NCI-H2171 (cell line): ENCODE results near the gene MPZL1.

Experiments
- DNase-seq: peaks from one replicate; lab custom pipeline; 2025; lab: John Stamatoyannopoulos, UW

Gene MPZL1

DNA sequence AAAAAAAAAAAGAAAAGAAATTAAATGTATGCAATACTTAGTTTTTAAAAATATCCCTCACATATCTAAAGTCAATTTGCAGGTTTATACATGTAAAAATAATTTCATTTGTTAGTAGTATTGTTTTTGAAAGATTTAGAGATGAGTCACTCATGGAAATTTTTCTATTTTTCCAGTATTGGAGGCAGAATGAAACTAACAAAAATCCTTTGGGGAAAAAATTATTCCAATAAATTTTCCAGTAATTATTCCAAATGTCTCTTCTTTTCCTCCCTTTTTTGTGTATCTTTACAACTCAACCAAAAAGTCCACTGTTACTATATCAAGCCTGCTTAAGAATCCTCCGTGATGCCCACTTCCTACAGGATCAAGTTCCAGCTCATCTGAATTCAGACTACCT is 29.9 kb downstream of the MPZL1 start:
- DNase-seq: no peak

DNA sequence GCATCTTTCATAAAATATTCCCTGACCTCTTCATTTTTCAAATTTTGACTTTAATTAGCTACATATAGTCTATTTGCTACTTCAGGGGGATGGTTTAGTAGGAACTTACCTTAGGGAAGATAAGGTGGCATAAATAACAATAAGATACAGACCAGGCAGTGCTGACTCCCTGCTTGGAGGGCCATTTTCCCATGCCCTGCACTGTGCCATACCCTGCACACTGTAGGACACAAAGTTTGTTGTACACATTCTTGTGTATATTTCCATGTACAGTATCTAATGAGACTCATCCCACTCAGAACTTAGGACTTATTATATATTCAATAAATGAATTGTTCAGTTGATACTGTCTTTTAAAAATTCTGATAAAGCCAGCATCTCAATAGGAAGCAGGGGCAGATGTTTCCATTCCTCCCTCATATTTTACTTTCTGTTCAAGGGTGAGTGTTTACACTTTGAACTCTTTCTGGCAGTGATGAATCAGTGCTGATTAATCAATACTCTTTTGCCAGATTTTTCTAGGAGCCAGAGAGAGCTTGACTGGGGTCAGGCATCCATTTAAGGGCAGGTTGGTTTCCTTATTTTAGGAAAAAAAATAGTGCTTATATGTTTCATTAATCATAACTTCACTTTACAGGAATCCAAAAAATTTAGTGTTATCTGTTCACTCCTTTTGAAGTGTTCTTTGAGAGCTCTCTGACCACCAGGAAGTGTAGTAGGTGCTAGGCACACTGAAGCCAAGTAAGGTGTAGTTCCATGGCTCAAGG is 30.6 kb downstream of the MPZL1 start:
- no peak for DNase-seq

DNA sequence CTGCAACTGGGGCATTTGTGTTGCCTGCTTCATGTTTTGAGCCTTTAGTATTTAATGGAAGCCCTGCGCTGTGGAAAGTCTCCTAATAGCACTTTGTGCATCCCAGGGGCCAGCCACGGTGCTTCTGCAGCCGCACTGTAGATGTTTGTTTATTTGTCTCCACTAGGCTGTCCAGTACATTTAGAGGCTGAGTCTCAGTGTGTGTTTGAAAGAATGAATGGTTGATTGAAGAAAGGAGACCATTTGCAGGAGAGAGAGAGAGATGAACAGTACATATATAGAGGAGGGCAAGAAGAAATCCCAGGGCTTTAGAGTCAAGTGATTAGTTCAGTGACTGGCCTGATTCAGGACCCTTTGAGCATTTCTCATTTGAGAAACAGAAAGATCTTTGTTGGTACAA is 33.9 kb downstream of the MPZL1 start:
- DNase-seq: no peak

DNA sequence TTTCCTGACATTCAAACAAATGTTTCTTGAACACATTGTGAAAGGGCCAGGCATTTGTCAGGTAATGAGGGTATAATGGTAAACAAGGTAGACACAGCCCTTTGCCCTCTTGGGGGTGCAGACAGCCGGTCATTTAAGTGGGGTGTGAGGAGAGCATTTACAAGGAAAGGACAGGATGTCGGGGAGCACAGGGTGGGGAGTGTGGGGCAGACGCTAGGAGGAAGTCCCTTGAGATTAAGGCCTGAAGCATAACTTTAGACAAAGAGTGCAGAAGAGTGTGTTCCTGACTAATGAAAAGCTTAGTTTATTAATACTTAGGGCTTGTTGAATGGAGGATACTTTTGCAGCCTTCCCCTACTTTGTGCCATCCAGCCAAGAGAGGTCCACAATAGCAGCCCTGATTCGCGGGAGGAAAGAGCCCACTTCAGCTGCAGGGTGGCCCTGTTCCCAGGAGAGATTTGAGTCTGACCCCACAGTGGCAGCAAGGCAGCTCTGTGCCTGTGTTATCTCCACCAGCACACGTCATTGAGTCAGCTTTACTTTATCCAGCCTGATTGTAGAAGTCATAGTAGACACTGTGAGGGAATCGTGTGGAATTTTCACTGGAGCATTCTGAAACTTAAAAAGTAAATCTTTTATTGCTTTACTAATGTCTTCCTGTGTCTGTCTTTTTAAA is 35.1 kb downstream of the MPZL1 start:
- DNase-seq: no peak

DNA sequence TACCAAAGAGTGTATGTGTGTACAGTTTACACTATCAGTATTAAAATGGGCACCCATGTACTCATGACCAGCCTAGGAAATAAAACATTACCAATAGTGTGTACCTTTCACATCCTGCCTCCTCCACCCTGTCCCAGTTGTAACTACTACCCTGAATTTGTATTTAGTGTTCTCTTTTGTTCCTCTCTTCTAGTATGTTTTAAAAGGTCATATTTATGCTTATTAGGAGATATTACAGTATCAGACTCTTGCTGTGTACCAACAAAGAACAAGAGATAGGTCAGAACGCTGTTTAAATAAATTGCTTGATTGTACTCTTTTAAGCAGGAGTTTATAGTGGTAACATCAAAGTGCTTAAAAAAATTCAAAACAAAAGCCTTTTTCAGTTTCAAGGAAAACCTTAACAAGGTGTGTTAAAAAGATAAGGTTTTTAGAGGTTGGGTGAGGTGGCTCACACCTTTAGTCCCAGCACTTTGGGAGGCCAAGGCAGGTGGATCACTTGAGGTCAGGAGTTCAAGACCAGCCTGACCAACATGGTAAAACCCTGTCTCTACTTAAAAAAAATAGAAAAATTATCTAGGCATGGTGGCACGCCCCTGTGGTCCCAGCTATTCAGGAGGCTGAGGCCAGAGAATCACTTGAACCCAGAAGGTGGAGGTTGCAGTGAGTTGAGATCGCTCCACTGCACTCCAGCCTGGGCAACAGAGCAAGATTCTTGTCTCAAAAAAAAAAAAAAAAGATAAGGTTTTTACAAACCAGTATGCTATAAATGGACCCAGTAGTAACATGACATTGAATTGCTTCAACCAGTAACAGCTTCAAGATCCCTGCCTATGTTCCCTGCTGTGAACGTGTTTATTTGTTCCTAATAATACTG is 35.9 kb downstream of the MPZL1 start:
- DNase-seq: no peak

DNA sequence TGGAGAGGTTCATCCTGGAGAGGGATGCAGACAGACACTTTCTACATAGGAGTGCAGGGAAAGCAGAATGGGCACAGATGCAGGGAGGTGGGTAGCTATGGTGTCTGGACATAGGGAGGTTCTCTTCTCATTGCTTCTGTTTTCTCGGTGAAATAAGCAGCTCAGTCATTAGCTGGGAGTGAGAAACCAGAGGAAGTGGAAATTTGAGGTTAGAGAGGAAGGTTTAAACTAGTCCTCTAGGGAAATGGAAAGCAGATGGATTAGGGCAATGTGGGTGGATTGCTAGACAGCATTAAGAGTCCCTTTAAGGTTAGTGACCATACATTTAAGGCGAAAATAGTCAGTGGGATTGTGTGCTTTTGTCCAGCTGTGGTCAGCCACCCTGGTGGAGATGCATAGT is 39.6 kb downstream of the MPZL1 start:
- DNase-seq: no peak

DNA sequence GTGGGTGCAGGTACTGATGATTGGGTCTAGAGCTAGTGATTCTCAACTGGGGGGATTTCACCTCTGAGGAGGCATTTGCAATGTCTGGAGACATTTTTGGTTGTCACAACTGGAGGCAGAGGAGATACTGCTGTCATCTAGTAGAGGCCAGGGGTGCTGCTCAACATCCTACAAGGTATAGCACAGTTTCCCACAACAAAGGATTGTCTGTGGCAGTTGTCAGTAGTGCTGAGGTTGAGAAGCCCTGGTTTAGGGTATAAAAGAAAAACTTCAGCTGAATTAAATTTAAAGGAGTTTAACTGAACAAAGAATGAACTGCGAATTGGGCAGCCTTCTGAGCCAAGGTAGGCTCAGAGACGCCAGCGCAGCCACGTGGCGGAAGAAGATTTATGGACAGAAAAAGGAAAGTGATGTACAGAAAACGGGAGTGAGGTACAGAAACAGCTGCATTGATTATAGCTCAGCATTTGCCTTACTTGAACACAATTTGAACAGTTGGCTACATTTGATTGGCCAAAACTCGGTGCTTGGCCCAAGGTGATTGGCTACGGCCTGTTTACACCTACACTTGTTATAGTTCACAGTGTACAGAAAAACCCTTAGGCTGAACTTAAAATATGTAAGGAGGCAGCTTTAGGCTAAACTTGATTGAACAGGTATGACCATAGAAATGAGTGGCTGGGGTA is 40.4 kb downstream of the MPZL1 start:
- DNase-seq: no peak

DNA sequence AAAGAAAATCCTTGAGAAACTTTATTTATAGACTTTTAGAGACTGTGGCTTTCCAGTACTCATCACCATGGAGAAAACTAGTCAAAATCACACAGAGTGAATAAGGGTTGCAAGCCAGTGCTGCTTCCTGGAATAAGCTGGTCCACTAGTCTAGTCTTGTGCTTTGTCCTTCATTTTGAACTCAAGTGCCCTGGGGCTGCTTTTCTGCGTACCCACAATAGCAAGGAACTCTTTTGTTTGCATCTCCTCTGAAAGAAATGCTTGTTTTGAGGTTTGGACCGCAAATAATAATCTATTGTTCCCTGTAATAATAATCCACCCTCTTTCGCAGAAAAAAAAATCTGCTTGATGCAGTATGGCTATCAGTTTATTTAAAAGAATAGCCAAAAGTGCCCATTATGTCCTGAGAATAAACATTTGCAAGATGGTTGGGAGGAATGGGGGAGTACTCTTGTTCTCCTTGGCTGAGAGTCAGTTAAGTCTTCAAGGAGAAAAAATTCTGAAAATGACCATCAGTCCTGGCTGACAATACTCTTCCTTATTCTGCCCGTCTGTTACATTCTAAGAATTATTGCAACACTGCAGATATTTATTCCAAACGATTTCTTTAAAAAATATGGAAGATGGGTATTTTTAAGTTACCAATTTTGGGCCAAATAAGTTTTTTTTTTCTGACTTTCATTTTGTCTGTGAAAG is 41.9 kb downstream of the MPZL1 start:
- DNase-seq: no peak

DNA sequence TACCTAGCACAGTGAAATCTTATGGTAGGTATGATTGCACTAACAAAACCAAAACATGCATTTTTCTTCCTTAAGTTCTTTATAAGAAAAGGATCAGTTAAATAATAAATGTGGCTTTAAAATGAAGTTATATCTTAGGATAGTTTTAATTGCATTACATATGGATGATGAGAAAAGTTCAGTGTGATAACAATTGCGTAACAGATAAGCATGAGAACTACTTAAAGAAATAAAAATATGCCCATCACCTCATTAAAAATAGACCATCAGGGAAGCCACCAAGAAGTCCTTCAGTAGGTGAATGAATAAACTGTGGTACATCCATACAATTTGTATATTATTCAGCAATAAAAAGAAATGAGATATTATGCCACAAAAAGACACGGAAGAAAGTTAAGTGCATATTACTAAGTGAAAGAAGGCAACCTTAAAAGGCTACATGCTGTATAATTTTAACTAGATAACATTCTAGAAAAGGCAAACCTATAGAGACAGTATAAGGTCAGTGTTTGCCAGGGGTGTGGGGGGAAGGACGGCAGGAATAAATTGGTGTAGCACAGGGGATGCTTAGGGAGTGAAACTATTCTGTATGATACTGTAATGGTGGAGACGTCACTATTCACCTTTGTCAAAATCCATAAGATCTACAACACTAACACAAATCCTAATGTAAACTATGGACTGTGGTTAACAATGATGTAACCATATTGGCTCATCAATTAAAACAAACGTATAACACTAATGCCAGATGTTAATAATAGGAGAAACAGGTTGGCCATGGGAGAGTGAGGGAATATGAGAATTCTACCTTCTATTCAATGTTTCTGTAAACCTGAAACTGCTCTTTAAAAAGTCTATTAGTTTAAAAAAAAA is 42.9 kb downstream of the MPZL1 start:
- DNase-seq: no peak

DNA sequence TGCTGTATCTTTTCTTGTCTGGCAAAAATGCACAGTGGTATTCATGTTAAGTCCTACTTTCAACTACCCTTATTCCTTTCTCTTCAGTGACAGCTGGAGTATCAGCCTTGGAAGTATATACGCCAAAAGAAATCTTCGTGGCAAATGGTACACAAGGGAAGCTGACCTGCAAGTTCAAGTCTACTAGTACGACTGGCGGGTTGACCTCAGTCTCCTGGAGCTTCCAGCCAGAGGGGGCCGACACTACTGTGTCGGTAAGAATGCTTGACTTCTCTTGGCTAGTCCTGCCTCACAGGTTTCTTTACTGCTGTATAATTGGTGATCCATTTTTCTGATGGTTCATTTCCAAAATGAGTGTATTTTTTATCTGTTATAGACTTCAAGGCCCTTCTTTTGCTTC is 43.7 kb downstream of the MPZL1 start:
- no peak for DNase-seq

DNA sequence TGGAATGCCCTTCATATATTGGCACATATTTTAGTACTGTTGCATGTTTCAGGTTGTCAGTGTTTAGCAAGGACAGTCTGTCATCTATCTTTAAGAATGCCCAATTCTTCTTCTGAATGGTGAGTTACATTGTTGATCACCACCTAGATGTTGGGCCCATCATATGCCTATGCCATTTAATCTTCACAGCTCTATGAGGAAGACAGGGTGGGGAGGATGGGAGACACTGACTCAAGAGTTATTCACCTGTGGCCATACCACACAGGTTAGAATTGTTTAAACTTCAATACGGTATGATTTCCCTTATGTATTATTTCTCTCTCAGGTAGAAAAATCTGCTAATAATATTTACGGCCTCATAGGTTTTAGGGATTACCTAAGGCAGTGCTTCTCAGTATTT is 44.8 kb downstream of the MPZL1 start:
- DNase-seq: no peak

DNA sequence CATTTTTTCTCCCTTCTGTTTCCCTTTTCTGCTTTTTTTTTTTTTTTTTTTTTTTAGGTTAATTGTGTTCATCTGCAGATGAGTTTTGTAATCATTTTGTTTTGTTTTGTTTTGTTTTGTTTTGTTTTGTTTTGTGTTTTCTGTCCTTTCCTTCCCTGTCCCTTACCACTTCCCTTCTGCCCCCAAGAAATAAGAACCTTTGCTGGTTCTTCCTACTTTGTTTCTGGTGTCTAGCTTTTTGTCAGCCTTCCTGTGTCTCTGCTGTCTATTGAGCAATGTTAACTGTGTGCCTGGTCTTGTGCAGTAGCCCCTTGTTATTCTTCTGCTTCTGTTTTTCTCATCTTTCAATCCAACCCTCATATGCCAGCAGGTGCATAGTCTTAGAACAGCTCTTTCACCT is 46.0 kb downstream of the MPZL1 start:
- no peak for DNase-seq

DNA sequence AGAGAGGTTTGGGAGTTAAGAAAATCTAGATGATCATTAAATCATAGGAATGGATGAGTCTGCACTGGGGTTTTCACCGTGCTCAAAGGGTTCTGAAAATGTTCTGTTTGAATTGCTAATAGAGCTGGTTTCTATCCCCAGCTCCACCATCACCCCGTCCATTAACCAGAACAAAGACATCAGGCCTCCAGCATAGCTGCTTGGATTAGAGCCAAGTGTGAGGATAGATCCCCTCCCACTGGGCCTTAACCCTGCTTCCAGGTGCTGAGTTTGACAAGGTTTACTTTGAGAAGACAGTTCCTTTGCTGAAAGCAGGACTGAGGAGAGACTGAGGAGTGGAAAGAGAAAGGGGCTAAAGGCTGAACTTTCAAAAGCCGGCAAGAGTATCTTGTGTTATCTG is 48.3 kb downstream of the MPZL1 start:
- DNase-seq: no peak

DNA sequence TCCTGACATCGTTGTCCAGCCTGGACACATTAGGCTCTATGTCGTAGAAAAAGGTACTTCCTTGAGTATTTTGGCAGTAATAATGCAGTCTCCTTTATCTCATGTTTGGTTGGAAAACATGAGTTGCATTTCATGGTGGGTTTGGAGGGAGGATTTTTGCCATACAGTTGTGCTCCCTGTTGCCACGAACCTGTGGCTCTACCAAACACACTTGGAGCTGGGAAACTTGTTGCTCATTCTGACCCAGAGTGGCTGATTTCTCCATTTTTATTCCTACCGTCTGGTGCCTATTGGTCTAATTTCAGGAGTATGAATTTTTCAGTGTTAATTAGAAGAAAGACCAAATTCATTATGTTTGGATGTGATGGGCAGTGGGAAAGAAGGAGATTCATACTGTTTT is 50.7 kb downstream of the MPZL1 start:
- no peak for DNase-seq

DNA sequence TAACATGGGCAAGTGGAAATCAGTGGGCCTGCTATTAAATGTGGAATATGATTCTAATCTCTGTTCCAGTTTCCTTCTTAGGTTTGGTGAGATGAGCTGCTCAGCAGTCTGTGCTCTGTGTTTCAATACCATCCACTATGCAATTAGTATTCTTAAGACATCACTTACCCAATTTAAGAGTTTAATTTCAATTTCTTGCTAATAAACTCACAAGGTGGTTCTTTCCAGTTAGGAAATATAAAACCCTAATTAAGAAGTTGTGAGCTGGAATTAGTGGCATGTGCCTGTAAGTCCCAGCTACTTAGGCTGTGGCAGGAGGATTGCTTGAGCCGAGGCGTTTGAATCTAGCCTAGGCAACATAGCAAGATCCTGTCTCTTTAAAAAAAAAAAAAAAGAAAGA is 51.7 kb downstream of the MPZL1 start:
- DNase-seq: no peak

DNA sequence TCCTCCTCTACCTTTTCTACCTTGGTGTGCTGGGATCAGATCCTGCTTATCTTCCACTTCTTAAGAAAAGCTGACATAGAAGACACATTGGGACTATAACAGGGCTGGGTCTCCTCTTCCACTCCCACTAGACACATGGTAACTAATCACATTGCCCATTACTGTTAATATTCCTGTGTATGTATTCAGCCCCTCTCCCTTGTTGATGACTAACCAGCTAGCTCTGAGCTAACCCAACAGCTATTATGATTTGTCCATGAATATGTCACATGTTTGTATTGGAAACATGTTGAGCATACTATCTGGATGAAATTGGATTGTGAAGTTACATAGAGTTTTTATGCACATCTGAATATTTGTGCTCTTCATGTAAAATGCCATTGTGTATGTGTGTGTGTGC is 52.9 kb downstream of the MPZL1 start:
- no peak for DNase-seq

DNA sequence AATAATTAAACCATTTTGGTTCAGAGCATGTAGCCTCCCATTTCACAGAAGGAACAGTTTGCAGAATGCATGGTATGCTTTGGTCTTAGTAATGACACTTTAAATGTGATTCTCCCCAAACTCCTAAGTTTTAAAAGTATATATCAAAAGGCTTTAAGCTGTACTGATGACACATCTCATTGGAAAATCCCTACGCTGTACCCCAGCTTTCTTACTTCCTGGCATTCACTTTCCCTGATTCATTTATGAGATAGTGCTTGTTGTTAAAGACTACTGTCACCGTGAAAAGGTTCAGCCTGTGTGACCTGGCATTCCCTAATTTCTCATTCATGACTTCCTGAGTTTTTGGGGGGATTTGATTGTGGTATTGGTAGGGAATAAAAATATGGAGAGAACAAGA is 53.4 kb downstream of the MPZL1 start:
- DNase-seq: no peak

DNA sequence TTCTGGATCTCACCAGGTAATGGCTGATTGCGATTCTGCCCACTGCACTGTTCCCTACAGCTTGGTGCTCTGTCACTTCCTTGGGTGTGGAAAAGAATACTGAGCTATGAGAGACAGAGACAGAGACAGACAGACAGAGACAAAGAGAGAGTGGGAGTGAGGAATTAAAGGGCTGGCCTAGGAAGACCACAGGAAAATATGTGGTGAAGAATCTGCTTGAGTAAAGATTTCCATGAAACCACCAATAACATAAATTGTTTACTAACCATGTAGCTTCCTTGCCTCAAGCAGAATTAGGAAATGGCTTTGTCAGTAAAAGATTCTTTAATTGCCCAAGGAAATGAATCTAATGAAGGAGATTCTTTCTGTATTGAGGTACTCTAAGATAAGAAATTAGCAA is 54.4 kb downstream of the MPZL1 start:
- no peak for DNase-seq

DNA sequence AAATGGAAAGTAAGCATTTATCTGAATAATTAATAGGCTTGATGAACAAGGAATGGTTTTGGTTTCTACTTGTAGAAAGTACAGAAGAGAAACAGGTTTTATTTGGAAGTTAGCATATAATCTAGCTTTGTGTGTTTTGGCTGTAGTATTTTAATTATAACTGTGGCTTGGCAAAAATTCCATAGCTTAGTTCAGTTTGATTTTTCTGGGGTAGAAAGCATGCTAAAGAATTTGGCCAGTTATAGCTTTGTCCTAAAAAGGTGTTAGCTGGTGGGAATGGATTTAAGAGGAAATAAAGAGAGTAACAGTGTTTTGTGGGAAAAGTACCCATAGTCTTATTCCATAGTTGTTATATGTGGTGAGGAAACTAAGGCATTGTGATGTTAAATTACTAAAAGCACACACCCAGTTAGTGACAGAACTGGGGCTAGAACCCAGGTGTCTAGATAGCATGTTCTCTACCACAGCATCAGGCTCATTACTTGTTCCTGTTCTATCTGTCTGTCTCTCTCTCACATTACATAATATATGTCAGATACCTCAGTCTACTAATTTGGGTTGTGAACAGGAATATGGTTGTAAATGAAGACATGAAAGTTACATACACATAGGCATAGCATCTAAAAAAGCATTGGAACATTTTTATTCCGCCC is 55.0 kb downstream of the MPZL1 start:
- no peak for DNase-seq

DNA sequence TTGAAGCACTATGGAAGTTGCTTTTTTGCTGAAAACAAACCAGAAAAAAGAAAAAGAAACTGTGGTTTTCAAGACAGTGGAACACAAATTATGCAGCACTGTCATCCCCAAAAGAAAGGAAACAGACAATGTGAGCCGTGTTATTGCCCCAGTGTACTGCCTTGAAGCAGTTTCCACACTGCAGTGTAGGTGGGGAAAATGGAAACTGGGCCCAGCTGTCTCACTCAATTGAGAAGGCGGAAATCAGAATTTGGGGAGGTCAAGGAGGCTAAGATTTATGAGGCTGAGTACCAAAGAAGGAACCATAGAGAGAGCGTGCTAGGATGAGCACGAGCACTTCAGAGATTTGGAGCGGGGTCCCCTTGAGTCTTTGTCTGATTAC is 55.5 kb downstream of the MPZL1 start:
- DNase-seq: no peak
